ENCODE results near the gene NTF3. TPM values are rescaled to one million over a fixed set of nuclear protein-coding genes. Genes with fewer than 3 reads are reported as not detected.

Gene NTF3
- total and polyA plus RNA-seq, 2 of the 8 experiments (the other 6 are each of a cell fraction or from before 2014, with no cell fraction given) = 1.4 to 2.3 TPM

DNA sequence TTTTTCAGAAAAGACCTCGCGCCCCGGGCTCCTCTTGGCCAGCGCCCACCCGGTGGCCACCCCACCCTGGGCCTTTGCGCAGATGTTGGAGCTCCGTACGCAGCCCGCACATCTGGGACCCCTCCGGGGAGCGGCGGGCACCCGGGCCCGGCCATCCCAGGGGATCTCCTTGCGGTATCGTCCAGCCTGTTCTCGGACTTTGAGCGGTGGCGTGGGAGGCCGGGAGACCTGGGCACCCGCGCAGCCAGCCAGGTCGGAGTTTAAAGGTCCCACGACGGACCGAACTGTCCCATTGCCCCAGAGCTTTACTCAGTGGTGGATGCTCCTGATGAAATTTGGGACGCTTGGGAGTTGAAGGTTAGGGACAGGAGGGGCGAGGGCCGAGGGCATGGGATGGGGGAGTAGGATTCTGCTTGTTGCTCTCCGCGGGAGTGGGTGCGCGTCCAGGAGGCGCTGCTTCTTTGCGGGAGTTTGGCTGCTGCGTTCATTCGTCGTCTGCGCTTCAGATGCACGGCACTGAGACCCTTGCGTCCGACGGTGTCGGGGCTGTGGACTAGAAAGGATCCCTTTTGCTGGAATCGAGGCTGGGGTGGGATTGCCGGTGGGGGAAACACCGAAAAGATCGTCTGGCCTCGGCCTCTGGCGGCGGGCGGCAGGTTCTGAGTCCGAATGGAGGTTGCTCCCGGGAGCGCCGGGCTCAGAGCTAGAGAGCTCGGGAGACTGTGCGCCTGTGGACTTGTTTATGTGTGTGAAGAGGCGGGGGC lies 1.4 kb downstream of the NTF3 start (continued):
- no peak for TF ChIP-seq EP300 (IDR thresholded peaks at IDR 0.05; ENCODE audit: borderline replicate concordance in 1 of 2, low read depth in 2 of 2, low read length in 2 of 2)
- TF ChIP-seq, protein P1, sequence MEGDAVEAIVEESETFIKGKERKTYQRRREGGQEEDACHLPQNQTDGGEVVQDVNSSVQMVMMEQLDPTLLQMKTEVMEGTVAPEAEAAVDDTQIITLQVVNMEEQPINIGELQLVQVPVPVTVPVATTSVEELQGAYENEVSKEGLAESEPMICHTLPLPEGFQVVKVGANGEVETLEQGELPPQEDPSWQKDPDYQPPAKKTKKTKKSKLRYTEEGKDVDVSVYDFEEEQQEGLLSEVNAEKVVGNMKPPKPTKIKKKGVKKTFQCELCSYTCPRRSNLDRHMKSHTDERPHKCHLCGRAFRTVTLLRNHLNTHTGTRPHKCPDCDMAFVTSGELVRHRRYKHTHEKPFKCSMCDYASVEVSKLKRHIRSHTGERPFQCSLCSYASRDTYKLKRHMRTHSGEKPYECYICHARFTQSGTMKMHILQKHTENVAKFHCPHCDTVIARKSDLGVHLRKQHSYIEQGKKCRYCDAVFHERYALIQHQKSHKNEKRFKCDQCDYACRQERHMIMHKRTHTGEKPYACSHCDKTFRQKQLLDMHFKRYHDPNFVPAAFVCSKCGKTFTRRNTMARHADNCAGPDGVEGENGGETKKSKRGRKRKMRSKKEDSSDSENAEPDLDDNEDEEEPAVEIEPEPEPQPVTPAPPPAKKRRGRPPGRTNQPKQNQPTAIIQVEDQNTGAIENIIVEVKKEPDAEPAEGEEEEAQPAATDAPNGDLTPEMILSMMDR (IDR thresholded peaks at IDR 0.05; ENCODE audit: control extremely low read depth in 1 of 3, insufficient read depth in 1 of 3, low read depth in 1 of 3, low read length in 3 of 3) = no peak
- no peak for TF ChIP-seq MAFK (IDR thresholded peaks at IDR 0.05; ENCODE audit: low read depth, low read length)
- no peak for TF ChIP-seq JUND (IDR thresholded peaks at IDR 0.05; ENCODE audit: low read length)
- TF ChIP-seq BACH1 (IDR thresholded peaks at IDR 0.05; ENCODE audit: low read length) = no peak
- TF ChIP-seq NANOG (IDR thresholded peaks at IDR 0.05; ENCODE audit: insufficient read depth, low read depth, low read length, poor library complexity, severe bottlenecking) = no peak
- peak; percentile 89; the same call in 1 of the 2 replicates for TF ChIP-seq SUZ12 (IDR thresholded peaks at IDR 0.05; ENCODE audit: low read length)
- no peak for TF ChIP-seq SP1 (IDR thresholded peaks at IDR 0.05; ENCODE audit: low read depth, low read length)
- TF ChIP-seq PHF8 (conservative IDR thresholded peaks at IDR 0.05; ENCODE audit: low read depth, low read length) = no peak
- no peak for TF ChIP-seq TAF7 (optimal IDR thresholded peaks at IDR 0.05; ENCODE audit: borderline replicate concordance, low read depth, low read length)
- TF ChIP-seq KDM1A (IDR thresholded peaks at IDR 0.05; ENCODE audit: borderline replicate concordance, low read length) = no peak
- TF ChIP-seq POLR2AphosphoS5 (IDR thresholded peaks at IDR 0.05; ENCODE audit: low read depth, low read length) = no peak
- TF ChIP-seq SIRT6 (IDR thresholded peaks at IDR 0.05; ENCODE audit: low read length) = no peak
- TF ChIP-seq SAP30 (IDR thresholded peaks at IDR 0.05; ENCODE audit: insufficient read depth, insufficient replicate concordance, low read length) = no peak
- TF ChIP-seq RAD21 (IDR thresholded peaks at IDR 0.05 in 1 of 2, conservative IDR thresholded peaks at IDR 0.05 in 1 of 2; ENCODE audit: low read depth in 2 of 2, low read length in 2 of 2) = no peak
- 0 out of 2 replicates have a peak, but pooled peaks have one; percentile 28 for TF ChIP-seq CBX8 (IDR thresholded peaks at IDR 0.05; ENCODE audit: borderline replicate concordance, low read depth, low read length)
- TF ChIP-seq ZNF274 (IDR thresholded peaks at IDR 0.05; ENCODE audit: borderline replicate concordance, extremely low read depth, low read length) = no peak
- TF ChIP-seq CBX5 (IDR thresholded peaks at IDR 0.05; ENCODE audit: low read depth, low read length) = no peak
- no peak for TF ChIP-seq BCL11A (IDR thresholded peaks at IDR 0.05; ENCODE audit: low read depth in 2 of 2, low read length in 2 of 2)
- no peak for TF ChIP-seq TBP (IDR thresholded peaks at IDR 0.05; ENCODE audit: low read depth, low read length)
- no peak for TF ChIP-seq POLR2A (IDR thresholded peaks at IDR 0.05; ENCODE audit: control extremely low read depth in 1 of 2, low read depth in 2 of 2, low read length in 2 of 2)
- peak; percentile 81 for TF ChIP-seq EZH2 (IDR thresholded peaks at IDR 0.05; ENCODE audit: low read depth, low read length, severe bottlenecking)
